Thyroid gland (tissue), 4 donors: ENCODE measurements around the gene ZYX. TPM values are rescaled to one million over a fixed set of nuclear protein-coding genes. Genes with fewer than 3 reads are reported as not detected.

ENCODE experiments used
- DNase-seq, 2 donors: peaks; one replicate each; pipeline ENCODE4 v3.0.0-alpha.2; 2019
- H3K27ac ChIP-seq, 3 donors: fragments of 200-600 bp; sonication (generic); 1 replicate in 2 of 3; 2 replicates in 1 of 3; pipeline ENCODE4 v1.5.1; 2016 to 2019; ENCODE audit warnings: mild to moderate bottlenecking in 1 of 3, moderate library complexity in 1 of 3
- H3K27me3 ChIP-seq: fragments of 200-600 bp; sonication (generic); one replicate; pipeline ENCODE4 v1.5.1; 2019
- H3K36me3 ChIP-seq, 2 donors: fragments of 200-600 bp; sonication (generic); one replicate each; pipeline ENCODE4 v1.5.1; 2016 to 2019
- H3K4me1 ChIP-seq, 2 donors: fragments of 200-600 bp; sonication (generic); one replicate each; pipeline ENCODE4 v1.5.1; 2017 to 2019
- H3K4me3 ChIP-seq, 3 donors: fragments of 200-600 bp; sonication (generic); replicated peaks in 1 of 3; 1 replicate in 2 of 3; 2 replicates in 1 of 3; pipeline ENCODE4 v1.5.1; 2016; ENCODE audit warnings: mild to moderate bottlenecking in 1 of 3
- H3K9me3 ChIP-seq: fragments of 200-600 bp; sonication (generic); one replicate; pipeline ENCODE4 v1.5.1; 2017
- POLR2A ChIP-seq, 2 donors: fragments of 450-650 bp; IDR thresholded peaks; one replicate each; pipeline ENCODE4 v1.6.1; 2017; ENCODE audit warnings: antibody characterized with exemption in 2 of 2, mild to moderate bottlenecking in 2 of 2, moderate library complexity in 1 of 2
- WGBS, 2 donors: methylation state at CpG; one replicate each; pipeline ENCODE4 v1.1.5; 2017; 5-methylcytosine and 5-hydroxymethylcytosine counted together
- intact Hi-C: fragments of 100-400 bp; cut with DNase I; formaldehyde crosslinking; loops from one replicate; pipeline ENCODE4 v1.15.1; 2023
- total RNA-seq, 4 donors: library from RNA; depleted of rRNA; stranded (reverse); fragments of >200 nt; gene quantifications; one replicate each; pipeline ENCODE4 v1.2.3, GENCODE V29; 2016
- TF ChIP-seq, protein P1 (sequence below), 6 experiments: fragments of 200-600 bp in 3 of 6; fragments of 450-650 bp in 3 of 6; sonication (generic) in 3 of 6; IDR thresholded peaks; one replicate each; pipeline ENCODE4 v1.5.1; 2016 to 2019; ENCODE audit warnings: antibody characterized with exemption in 6 of 6, mild to moderate bottlenecking in 2 of 6, inconsistent platforms in 1 of 6, moderate library complexity in 1 of 6

The ZYX gene
- total RNA-seq, 4 donors from 2014 or later: 24.6 to 55.4 (median 31.3) TPM

DNA sequence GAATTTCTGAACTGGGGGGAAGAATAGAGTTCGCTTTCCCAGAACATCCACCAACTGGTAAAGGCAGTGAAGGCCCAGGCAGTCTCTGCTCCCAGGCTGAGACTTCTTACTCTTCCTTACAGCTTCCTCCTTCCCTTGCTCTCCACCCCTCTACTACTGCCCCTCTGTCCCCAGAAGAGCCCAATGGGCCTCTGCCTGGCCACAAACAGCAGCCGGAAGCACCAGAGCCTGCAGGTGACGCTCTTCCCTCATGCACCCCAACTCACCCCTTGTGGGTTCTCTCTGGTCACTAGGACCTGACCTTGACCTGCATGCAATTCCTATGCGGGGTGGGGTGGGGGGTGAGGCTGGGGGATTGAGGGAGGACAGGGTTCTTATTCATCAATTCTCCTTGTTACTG lies 35.1 kb upstream of the ZYX start:
- WGBS, 2 donors: 69 to 86% methylated on average over 4 of the region's 4 CpGs
- Histone ChIP-seq H3K27me3 (no peaks in the 10 kb centered on the region), H3K36me3 (no peaks in the 10 kb centered on the region), H3K4me3 (no peak overlapping the region), H3K27ac (no peak overlapping the region), H3K9me3 (no peaks in the 10 kb centered on the region), H3K4me1 (peaks cover 4 to 6% of the 10 kb centered on the region in 2 donors)
- DNase-seq: no peak
- intact Hi-C loops: no loop called here
- TF ChIP-seq, protein P1, sequence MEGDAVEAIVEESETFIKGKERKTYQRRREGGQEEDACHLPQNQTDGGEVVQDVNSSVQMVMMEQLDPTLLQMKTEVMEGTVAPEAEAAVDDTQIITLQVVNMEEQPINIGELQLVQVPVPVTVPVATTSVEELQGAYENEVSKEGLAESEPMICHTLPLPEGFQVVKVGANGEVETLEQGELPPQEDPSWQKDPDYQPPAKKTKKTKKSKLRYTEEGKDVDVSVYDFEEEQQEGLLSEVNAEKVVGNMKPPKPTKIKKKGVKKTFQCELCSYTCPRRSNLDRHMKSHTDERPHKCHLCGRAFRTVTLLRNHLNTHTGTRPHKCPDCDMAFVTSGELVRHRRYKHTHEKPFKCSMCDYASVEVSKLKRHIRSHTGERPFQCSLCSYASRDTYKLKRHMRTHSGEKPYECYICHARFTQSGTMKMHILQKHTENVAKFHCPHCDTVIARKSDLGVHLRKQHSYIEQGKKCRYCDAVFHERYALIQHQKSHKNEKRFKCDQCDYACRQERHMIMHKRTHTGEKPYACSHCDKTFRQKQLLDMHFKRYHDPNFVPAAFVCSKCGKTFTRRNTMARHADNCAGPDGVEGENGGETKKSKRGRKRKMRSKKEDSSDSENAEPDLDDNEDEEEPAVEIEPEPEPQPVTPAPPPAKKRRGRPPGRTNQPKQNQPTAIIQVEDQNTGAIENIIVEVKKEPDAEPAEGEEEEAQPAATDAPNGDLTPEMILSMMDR (IDR thresholded peaks at IDR 0.05): no peak
- no peak for TF ChIP-seq POLR2A (IDR thresholded peaks at IDR 0.05)

DNA sequence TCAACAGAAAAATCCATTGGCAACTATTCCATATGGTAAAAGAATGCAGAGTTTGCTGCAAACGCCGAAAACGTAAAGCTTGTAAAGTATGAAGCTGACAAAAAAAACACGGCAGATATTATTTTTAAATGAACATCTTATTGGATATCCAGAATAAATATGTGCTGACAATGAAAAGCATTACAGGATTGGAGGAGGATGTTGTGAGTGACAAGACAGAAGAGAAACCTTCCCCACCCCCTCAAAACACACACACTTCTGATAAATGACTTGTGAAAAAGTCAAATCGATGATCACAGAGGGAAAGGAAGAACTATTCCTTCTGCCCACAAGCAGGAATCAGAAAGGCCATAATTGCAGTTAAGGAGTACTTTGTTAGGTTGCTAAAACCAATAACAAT lies 33.2 kb upstream of the ZYX start:
- 68 to 80% methylated on average over 5 of the region's 5 CpGs for WGBS, 2 donors
- intact Hi-C loops: no loop called here
- no peaks in the 10 kb centered on the region for H3K9me3 ChIP-seq
- H3K36me3 ChIP-seq: no peaks in the 10 kb centered on the region
- H3K4me1 ChIP-seq: peaks cover 4 to 6% of the 10 kb centered on the region in 2 donors
- no peak overlapping the region for H3K27ac ChIP-seq
- TF ChIP-seq POLR2A (IDR thresholded peaks at IDR 0.05): no peak
- TF ChIP-seq, protein P1 (IDR thresholded peaks at IDR 0.05): no peak
- H3K4me3 ChIP-seq: no peak overlapping the region
- DNase-seq: no peak
- no peaks in the 10 kb centered on the region for H3K27me3 ChIP-seq

DNA sequence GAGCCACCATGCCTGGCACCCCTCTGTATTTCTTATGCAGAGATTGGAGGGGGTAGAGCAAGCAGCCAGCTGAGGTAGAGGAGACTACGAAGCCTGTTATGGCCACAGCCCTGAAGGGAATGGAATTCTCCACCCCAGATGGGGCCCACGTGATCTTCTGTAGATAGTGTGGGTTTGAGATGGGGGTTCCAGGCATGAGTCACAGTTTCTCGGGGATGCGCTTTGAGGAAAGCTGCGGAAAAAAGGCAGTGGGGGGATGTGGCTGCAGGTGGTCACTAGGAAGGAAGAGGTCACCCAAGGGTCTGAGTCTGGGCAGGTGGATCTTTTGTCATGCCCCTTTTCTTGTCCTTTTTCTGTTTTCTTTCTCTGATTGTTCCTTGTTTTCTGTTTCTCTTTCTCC lies 30.1 kb upstream of the ZYX start:
- WGBS, 2 donors: 72 to 80% methylated on average over 5 of the region's 5 CpGs
- H3K36me3 ChIP-seq: no peaks in the 10 kb centered on the region
- no peak overlapping the region for H3K27ac ChIP-seq
- no peaks in the 10 kb centered on the region for H3K9me3 ChIP-seq
- H3K27me3 ChIP-seq: no peaks in the 10 kb centered on the region
- TF ChIP-seq, protein P1 (IDR thresholded peaks at IDR 0.05): no peak
- H3K4me1 ChIP-seq: no peaks in the 10 kb centered on the region
- no peak for DNase-seq
- intact Hi-C loops: no loop called here
- no peak overlapping the region for H3K4me3 ChIP-seq

DNA sequence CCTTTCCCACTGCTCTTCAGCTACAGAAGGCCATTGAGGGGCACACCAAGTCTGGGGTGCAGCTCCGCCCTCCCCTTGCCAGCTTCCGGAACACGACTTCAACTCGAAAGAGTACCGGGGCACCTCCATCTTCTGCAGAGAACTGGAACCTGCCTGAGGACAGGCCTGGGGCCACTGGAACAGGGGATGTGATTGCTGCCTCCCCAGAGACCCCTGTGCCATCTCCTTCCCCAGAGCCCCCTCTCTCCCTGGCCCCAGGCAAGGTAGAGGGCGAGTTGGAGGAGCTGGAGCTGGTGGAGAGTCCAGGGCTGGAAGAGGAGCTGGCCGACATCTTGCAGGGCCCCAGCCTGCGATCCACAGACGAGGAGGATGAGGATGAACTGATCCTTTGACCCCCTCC lies 29.6 kb upstream of the ZYX start:
- no peak for DNase-seq
- no peak overlapping the region for H3K4me3 ChIP-seq
- TF ChIP-seq POLR2A (IDR thresholded peaks at IDR 0.05): no peak
- TF ChIP-seq, protein P1 (IDR thresholded peaks at IDR 0.05): no peak
- H3K9me3 ChIP-seq: no peaks in the 10 kb centered on the region
- H3K27me3 ChIP-seq: no peaks in the 10 kb centered on the region
- no peak overlapping the region for H3K27ac ChIP-seq
- H3K36me3 ChIP-seq: no peaks in the 10 kb centered on the region
- H3K4me1 ChIP-seq: no peaks in the 10 kb centered on the region
- WGBS, 2 donors: 94 to 97% methylated on average over 9 of the region's 9 CpGs
- intact Hi-C loops: no loop called here

DNA sequence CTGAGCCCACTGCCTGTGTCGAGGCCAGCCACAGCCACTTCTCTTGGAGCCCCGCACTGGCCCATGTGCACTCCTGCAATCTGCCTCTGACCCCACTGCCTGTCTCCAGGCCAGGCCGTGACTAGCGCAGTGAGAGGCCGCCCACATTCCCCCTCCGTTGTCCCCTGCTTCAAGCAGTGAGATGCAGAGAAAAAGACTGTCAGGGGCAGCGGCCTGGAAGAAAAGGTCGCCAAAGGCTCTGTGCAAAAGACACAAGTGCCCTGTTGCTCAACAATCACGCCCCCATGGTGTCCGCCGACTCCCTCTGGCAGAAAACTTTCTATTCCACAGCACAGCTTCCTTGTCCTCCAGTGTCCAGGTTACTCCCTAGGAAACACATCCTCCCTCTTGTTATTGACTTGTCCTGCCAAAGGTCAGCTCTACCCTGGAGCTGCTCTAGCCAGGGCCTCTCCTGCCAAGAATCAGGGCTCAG lies 28.6 kb upstream of the ZYX start:
- Histone ChIP-seq H3K9me3 (no peaks in the 10 kb centered on the region), H3K27ac (no peak overlapping the region), H3K36me3 (no peaks in the 10 kb centered on the region), H3K4me3 (no peak overlapping the region), H3K27me3 (no peaks in the 10 kb centered on the region), H3K4me1 (no peaks in the 10 kb centered on the region)
- no peak for DNase-seq
- WGBS, 2 donors: 69 to 78% methylated on average over 7 to 11 of the region's 11 CpGs
- intact Hi-C loops: no loop called here
- TF ChIP-seq POLR2A (IDR thresholded peaks at IDR 0.05): no peak
- TF ChIP-seq, protein P1 (IDR thresholded peaks at IDR 0.05): no peak
